ENCODE measurements around the gene PRKN.

The PRKN gene

DNA sequence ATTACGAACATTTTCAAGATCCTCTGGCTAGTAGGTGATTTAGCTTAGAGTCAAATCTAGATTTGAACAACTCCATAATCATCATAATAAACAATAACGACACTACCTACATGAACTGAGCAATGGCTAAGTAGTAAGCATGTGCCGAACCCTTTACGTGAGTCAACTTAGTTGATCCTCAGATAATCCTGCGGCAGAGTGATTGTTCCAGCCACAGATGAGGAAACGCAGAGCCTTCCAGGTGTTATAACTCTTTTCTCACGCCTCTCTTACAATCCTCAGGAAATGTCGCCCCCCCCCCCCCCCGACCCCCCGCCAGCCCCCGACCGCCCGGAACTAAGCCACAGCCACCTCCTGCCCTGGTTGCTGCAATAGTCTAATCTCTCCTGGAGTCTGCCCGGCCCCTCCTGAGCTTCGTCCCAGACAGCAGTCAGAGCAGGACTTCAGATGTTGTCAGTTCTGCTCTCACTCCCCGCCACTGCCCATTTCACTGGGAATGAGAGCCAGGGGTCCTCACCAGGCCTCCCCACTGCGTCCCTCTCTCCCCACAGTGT is 1312.2 kb downstream of the PRKN start:
- DNase-seq (ENCODE audit: extremely low read depth, low read depth), result no peak
- TF ChIP-seq CTCF (IDR thresholded peaks at IDR 0.05; ENCODE audit: low read depth, low read length), result no peak

GRCh38 chr6:161414707-161415106 is 1312.9 kb downstream of the PRKN start:
- no peak for TF ChIP-seq CTCF (IDR thresholded peaks at IDR 0.05; ENCODE audit: low read depth, low read length)
- no peak for DNase-seq (ENCODE audit: extremely low read depth, low read depth)

GRCh38 chr6:161414180-161414579 is 1313.4 kb downstream of the PRKN start:
- TF ChIP-seq CTCF (IDR thresholded peaks at IDR 0.05; ENCODE audit: low read depth, low read length), result no peak
- DNase-seq (ENCODE audit: extremely low read depth, low read depth), result no peak

GRCh38 chr6:161413355-161413771 is 1314.2 kb downstream of the PRKN start:
- no peak for DNase-seq (ENCODE audit: extremely low read depth, low read depth)
- no peak for TF ChIP-seq CTCF (IDR thresholded peaks at IDR 0.05; ENCODE audit: low read depth, low read length)

DNA sequence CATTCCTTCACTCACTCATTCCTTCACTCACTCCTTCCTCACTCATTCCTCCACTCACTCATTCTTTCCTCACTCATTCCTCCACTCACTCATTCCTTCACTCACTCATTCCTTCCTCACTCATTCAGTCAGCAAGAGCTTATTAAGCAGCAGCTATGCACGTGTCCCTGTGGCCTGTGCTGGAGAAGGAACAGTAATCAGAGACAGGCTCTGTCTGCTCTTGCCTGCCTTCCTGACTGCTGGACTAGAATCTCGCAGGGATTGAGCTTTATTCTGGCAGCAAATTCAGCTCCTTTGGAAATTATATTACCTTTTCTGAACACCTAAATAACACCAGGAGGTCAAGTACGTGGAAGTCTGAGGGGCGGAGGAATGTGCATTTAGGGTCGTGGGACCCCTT is 1314.8 kb downstream of the PRKN start:
- no peak for DNase-seq (ENCODE audit: extremely low read depth, low read depth)
- no peak for TF ChIP-seq CTCF (IDR thresholded peaks at IDR 0.05; ENCODE audit: low read depth, low read length)

DNA sequence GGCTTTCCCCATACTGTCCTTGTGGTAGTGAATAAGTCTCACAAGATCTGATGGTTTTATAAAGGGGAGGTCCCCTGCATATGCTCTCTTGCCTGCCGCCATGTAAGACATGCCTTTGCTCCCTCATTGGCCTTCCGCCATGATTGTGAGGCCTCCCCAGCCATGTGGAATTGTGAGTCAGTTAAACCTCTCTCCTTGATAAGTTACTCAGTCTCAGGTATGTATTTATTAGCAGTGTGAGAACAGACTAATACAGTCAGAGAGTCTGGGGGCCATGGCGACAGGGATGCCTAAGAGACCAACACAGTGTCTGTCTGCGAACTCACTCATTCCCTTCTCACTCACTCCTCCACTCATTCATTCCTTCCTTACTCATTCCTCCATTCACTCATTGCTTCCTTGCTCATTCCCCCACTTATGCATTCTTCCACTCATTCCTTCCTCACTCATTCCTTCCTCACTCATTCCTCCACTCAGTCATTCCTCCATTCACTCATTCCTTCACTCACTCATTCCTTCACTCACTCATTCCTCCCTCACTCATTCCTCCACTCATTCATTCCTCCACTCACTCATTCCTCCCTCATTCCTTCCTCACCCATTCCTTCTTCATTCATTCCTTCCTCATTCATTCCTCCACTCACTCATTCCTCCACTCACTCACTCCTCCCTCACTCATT is 1316.2 kb downstream of the PRKN start:
- no peak for DNase-seq (ENCODE audit: extremely low read depth, low read depth)
- no peak for TF ChIP-seq CTCF (IDR thresholded peaks at IDR 0.05; ENCODE audit: low read depth, low read length)

DNA sequence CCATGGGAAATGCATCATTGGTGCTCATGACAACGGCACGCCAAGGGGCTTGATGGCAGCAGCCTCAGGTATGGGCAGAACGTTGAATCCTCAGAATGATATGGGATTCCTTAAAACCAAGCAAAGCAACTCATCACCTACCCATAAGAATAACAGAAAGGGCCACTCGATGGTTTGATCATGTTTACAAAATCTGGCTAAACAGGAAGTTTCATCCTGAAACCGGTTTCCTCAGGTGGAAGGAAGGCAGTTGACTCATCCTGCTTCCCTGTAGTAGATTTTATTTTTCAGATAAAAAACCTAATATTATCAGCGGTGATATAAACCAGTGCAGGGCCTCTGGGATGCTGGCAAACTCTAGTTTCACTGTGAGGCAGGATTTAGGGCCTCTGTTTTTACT is 1316.8 kb downstream of the PRKN start:
- TF ChIP-seq CTCF (IDR thresholded peaks at IDR 0.05; ENCODE audit: low read depth, low read length), result no peak
- DNase-seq (ENCODE audit: extremely low read depth, low read depth), result no peak

All from AG09319 (cell line).